Cerebellar nuclear complex (tissue), 1 donor: ENCODE measurements around the gene BCL7B.
"Not testable (repeated sequence)": the region's sequence is repeated elsewhere in the genome, so short reads cannot be mapped to it uniquely, and the experiment has no call there.

Experiments used
- DNase-seq, 2 experiments: peaks; one replicate each; lab custom pipeline; 2025; lab: John Stamatoyannopoulos, UW

Gene BCL7B

GRCh38 chr7:73557397-73558257 is at the start of gene BCL7B:
BCL7B (minus strand) TSS chr7:73557690; CDS start chr7:73557578, 112 bp downstream.
- DNase-seq, result peak in 1 of 2 experiments; percentile 26

GRCh38 chr7:73605601-73606220 is 48.2 kb upstream of the BCL7B start:
- DNase-seq, result no peak

- DNase-seq, result no peak
Observed at GRCh38 chr7:73602721-73603651, 45.5 kb upstream of the BCL7B start.

- no peak for DNase-seq
Observed at GRCh38 chr7:73599916-73600315, 42.4 kb upstream of the BCL7B start.

DNA sequence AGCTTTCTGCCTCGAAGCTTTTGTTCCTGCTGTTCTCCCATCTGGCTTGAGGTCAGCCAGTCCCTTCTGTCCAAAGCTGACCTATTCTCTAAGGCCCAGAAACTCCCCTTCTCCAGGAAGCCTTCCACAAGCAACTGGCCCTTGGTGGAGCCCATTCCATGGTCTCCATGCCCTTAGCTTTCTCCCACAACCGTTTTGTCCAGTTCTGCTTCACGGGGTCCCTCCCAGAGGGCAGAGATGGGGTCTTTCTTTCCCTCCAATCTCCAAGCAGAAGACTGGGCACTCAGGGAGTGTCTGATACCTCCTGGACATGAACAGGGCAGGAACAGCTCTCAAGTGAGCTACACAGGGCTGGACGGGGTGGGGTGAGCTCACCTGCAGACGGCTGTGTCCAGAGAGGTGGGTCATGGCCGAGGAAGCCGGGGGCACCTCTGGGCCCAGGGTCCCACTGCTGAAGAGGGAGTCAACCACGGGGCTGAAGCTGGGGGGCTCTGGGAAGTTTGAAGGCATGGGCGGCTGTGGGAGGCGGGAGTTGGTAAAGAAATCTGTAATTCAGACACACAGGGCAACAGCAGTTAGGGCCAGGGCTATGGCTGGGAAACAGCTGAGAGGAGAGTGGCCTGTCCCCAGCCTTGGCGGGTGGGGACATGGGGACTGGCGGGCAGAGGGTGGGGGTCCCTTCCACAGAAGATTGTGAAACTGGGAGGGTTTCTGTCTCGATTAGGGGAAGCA is 41.8 kb upstream of the BCL7B start:
- no peak for DNase-seq

DNA sequence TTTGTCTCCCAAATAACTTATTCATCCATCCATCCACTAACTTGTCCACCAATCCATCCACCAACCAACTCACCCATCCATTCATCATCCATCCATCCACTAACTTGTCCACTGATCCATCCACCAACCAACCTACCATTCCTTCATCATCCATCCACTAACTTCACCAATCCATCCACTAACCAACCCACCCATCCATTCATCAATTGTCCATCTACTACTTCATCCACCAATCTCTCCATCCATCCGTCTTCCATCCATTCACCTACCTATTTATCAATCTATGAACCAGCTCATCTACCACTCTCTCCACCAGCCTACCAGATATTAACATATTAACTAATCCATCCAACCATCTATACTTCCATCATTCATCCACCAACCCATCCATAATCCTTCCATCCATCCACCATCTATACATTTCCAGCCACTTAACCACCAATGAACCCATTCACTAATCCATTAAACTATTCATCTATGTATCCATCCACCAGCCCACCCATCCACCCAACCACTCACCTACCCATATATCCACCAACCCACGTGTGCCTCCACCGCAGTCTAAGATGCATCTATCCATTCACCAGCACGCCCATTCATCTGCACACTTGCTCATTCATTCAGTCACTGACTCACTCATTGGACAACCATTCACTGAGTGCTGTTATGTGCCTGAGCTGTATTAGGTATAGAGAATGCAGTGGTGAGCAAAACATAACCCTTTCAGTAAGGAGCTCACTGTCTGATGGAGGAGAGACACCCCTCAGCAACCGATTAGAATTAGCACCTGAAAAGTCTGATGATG is 40.7 kb upstream of the BCL7B start:
- no peak for DNase-seq

- DNase-seq, result no peak
Observed at GRCh38 chr7:73596191-73597065, 38.9 kb upstream of the BCL7B start.

DNA sequence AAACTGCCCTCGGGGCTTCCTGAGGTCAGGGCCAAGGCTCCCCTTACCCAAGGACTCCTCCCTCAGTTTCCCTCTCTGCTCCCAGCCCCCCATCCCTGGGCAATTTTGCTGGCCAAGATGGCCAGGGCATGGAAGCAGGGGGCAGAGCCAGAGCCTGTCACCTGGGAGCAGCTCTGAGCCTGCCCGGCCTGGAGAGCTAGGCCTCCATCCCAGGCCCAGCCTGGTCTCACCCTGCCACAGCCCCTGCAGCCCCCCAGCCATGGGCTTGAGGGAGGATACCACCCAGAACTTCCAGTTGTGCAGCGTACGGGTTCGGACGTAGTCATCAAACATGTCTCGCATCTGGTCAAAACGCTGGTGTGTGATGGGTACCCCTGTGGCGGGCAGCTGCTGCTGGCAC is 37.9 kb upstream of the BCL7B start:
- no peak for DNase-seq

GRCh38 chr7:73593207-73594045 is 35.9 kb upstream of the BCL7B start:
- DNase-seq, result no peak

DNA sequence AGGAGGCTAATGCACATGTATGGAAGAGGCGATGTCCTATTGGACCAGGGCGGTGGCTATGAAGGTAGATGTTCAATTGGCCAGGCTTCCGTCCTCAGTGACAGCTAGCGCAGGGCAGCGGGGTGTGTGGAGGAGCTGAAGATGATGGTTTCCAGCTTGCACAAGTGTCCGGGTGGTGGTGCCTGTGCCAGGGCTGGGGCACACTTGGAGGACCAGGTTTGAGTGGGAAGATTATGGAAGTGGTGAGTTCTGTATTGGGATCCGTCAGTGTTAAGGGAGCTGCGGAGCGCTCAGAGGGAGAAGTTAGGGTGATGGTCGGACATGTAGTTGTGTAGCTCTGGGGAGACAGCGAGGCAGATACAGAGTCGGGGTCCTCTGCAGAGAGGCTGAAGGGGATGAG is 29.4 kb upstream of the BCL7B start:
- no peak for DNase-seq

DNA sequence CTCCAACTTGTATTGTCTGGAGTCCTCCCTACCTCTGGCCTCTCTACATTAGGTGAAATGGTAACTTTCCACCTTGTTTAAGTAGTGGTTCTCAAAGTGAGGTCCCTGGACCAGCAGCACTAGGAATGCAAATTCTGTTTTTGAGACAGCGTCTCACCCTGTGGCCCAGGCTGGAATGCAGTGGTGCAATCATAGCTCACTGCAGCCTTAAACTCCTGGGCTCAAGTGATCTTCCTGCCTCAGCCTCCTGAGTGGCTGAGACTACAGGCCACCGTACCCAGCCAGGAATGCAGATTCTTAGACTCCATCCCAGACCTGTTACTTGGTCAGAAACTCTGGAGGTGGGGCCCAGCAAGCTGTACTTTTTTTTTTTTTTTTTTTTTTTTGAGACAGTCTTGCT is 27.7 kb upstream of the BCL7B start:
- no peak for DNase-seq

DNA sequence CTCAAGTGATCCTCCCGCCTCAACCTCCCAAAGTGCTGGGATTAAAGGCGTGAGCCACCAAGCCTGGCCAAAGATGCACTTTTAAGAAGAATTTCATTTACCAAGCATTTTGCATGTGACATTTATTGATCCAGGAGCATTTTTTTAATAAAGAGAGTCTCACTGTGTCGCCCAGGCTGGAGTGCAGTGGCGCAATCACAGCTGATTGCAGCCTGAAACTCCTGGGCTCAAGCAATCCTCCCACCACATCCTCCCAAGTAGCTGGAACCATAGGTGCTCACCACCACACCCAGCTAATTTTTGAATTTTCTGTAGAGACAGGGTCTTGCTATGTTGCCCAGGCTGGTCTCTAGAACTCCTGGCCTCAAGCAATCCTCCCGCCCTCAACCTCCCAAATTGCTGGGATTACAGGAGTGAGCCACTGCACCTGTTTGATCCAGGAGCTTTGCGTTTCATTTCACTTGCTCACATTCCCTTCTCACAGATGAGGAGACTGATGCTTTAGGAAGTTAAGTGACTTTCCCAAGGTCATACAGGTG is 25.2 kb upstream of the BCL7B start:
- no peak for DNase-seq

- DNase-seq, result not testable (repeated sequence)
Observed at GRCh38 chr7:73581006-73581405, 23.5 kb upstream of the BCL7B start.

DNA sequence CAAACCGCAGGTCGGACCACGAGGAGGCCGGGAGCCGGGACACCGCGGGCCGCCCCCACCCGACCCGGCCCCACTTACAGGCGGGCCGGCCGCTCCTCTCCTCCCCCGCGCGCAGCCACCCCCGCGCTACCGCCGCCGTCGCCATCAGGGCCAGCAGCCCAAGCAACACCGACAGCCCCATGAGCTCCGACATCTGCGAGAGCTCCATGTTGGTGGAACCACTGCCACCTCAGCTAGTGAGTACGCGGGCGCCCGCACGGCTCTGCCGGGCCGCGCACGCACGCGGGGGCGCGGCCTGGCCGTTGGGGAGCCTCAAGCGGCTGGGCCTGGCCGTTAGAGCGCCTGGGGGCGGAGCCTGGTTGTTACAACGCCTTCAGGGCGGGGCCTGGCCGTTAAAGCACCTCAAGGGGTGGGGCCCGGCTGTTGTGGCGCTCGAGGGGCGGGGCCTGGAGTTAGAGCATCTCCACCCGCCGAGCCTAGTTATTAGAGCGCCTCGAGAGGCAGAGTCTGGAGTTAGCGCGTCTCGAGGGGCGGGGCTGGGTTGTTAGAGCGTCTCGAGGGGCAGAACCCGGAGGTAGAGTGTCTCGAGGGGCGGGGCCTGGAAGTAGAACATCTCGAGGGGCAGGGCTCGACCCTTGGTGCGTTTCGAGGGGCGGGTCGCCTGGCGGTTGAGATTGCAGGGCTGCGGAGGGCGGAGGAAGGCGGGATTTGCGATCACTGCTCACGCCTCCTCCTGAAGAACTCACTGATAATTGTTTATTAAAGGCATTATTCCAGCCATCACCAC is 21.0 kb upstream of the BCL7B start, which contains the start of gene TBL2:
Gene TBL2 (minus strand): TSS at position 238 of the 787 bp plus-strand sequence. CDS start 30 bp downstream, at position 208.
- DNase-seq, result peak; percentile 67 to 91

- no peak for DNase-seq
Observed at GRCh38 chr7:73577627-73578341, 20.3 kb upstream of the BCL7B start.

GRCh38 chr7:73573791-73574190 is 16.3 kb upstream of the BCL7B start:
- DNase-seq, result no peak

DNA sequence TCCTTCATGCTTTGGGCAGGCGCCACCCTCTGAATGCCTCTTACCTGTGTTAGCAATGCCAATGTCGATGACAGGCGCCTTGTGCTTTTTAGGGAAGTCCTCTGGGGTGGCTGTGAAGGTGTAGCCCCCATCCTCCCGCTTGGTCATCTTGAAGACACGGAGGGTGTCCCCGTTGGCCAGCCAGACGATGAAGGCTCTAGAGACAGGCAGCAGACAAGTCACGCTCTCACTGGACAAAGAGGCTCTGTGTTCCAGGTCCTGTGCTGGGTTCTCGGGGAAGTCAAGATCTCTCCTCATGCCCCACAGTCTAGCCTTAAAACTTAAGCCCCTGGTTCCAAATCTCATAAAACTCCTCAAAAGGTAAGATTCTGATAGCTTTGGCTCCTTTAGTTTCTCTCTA is 15.8 kb upstream of the BCL7B start:
- no peak for DNase-seq
